Activated T-cell treated with anti-CD3 and anti-CD28 coated beads, Interleukin-2, amount 50 U/mL, for 72 hours (primary cell): Measurements from ENCODE around the gene STX10. TPM values are rescaled to one million over a fixed set of nuclear protein-coding genes. Genes with fewer than 3 reads are reported as not detected.

Experiments used
- ATAC-seq, 2 donors: fragments of 150-1000 bp; cut with Tn5 transposase; replicated peaks in 1 of 2; 2 replicates each; pipeline ENCODE4 v1.10.0; 2021; ENCODE audit warnings: moderate library complexity in 2 of 2, mild to moderate bottlenecking in 1 of 2
- DNase-seq, 2 donors: peaks; one replicate each; pipeline ENCODE4 v3.0.0; 2021 to 2022; ENCODE audit warnings: mixed read lengths in 1 of 2
- H3K27ac Mint-ChIP-seq: one replicate; pipeline ENCODE4 v1.8.0; 2022; ENCODE audit warnings: mild to moderate bottlenecking, moderate library complexity, mixed read lengths
- H3K27me3 Mint-ChIP-seq: one replicate; pipeline ENCODE4 v1.8.0; 2022; ENCODE audit warnings: low read depth, mixed read lengths
- H3K36me3 Mint-ChIP-seq, 2 donors: one replicate each; pipeline ENCODE4 v1.8.0; 2022; ENCODE audit warnings: mixed read lengths in 2 of 2, mild to moderate bottlenecking in 1 of 2; ENCODE audit not compliant: insufficient read depth in 2 of 2
- H3K4me1 Mint-ChIP-seq: one replicate; pipeline ENCODE4 v1.8.0; 2022; ENCODE audit warnings: low read depth, mixed read lengths
- H3K4me3 Mint-ChIP-seq, 2 donors: one replicate each; pipeline ENCODE4 v1.8.0; 2022; ENCODE audit warnings: mild to moderate bottlenecking in 2 of 2, mixed read lengths in 2 of 2, moderate library complexity in 2 of 2
- H3K9me3 Mint-ChIP-seq, 2 donors: one replicate each; pipeline ENCODE4 v1.8.0; 2022; ENCODE audit warnings: mixed read lengths in 2 of 2
- total RNA-seq, 2 donors: library from RNA; stranded (reverse); gene quantifications; one replicate each; pipeline ENCODE4 v1.2.3, GENCODE V29; 2022

The STX10 gene
- total RNA-seq, 2 donors from 2014 or later, result 73.9 to 89.9 TPM

- Mint-ChIP-seq H3K9me3 (no peaks in the 10 kb centered on the region), H3K4me1 (peaks cover 21% of the 10 kb centered on the region), H3K36me3 (peaks cover 3 to 5% of the 10 kb centered on the region in 2 donors), H3K4me3 (no peak overlapping the region), H3K27me3 (no peaks in the 10 kb centered on the region), H3K27ac (no peak overlapping the region)
- no peak for DNase-seq
- no peak for ATAC-seq
Observed at GRCh38 chr19:13146763-13147563, 3.2 kb downstream of the STX10 start.

DNA sequence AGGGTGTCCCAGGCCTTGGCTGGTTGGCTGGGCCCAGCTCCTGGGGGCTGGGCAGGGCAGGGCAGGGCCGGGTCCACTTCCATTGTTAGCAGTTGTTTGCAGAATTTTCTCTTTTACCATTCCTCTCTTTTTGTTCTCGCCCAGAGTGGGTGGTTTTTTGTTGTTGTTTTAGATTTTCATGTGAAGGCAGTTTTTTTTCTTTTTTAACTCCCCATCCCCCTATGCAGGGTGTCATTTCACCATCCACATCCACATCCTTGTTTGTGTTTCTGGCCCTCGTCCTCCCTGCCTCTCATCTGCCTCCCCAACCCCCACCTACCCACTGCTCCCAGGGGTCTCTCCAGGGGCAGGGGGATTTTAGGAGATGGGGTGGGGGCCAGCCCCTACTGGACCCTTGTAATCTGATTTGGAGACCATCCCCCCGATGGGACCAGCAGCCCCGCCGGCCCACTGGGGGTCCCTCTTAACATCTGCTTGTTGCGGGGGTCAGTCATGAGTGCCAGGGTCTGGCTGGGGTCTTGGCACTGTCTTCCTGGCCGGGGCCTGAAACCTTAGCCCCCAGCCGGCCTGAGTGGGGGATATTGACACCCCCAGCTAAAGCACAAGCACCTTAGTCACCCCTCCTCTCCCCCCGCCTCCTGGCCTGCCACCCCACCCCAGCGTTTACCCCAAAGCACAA is 10.4 kb downstream of the STX10 start:
- ATAC-seq (no peak), DNase-seq (no peak)
- H3K27me3 Mint-ChIP-seq, result no peaks in the 10 kb centered on the region
- H3K36me3 Mint-ChIP-seq, result peaks cover 0 to 3% of the 10 kb centered on the region in 2 donors
- H3K4me1 Mint-ChIP-seq, result no peaks in the 10 kb centered on the region
- no peaks in the 10 kb centered on the region for H3K9me3 Mint-ChIP-seq
- H3K27ac Mint-ChIP-seq, result peak overlapping the region; percentile 54
- no peak overlapping the region for H3K4me3 Mint-ChIP-seq

GRCh38 chr19:13138916-13139198 is 11.3 kb downstream of the STX10 start:
- H3K36me3 Mint-ChIP-seq, result peaks cover 0 to 3% of the 10 kb centered on the region in 2 donors
- no peaks in the 10 kb centered on the region for H3K27me3 Mint-ChIP-seq
- H3K4me1 Mint-ChIP-seq, result no peaks in the 10 kb centered on the region
- DNase-seq (no peak), ATAC-seq (no peak)
- H3K27ac Mint-ChIP-seq, result no peak overlapping the region
- H3K4me3 Mint-ChIP-seq, result no peak overlapping the region
- H3K9me3 Mint-ChIP-seq, result no peaks in the 10 kb centered on the region

- ATAC-seq (no peak), DNase-seq (no peak)
- no peaks in the 10 kb centered on the region for H3K27me3 Mint-ChIP-seq
- H3K27ac Mint-ChIP-seq, result no peak overlapping the region
- H3K9me3 Mint-ChIP-seq, result no peaks in the 10 kb centered on the region
- H3K4me1 Mint-ChIP-seq, result peaks cover 3% of the 10 kb centered on the region
- peaks cover 0 to 7% of the 10 kb centered on the region in 2 donors for H3K36me3 Mint-ChIP-seq
- no peak overlapping the region for H3K4me3 Mint-ChIP-seq
Observed at GRCh38 chr19:13138171-13138915, 11.8 kb downstream of the STX10 start.

GRCh38 chr19:13137290-13137794 is 12.8 kb downstream of the STX10 start:
- Mint-ChIP-seq H3K27ac (no peak overlapping the region), H3K4me1 (peaks cover 13% of the 10 kb centered on the region), H3K4me3 (no peak overlapping the region), H3K9me3 (no peaks in the 10 kb centered on the region), H3K36me3 (peaks cover 3 to 9% of the 10 kb centered on the region in 2 donors), H3K27me3 (no peaks in the 10 kb centered on the region)
- DNase-seq (no peak), ATAC-seq (no peak)

DNA sequence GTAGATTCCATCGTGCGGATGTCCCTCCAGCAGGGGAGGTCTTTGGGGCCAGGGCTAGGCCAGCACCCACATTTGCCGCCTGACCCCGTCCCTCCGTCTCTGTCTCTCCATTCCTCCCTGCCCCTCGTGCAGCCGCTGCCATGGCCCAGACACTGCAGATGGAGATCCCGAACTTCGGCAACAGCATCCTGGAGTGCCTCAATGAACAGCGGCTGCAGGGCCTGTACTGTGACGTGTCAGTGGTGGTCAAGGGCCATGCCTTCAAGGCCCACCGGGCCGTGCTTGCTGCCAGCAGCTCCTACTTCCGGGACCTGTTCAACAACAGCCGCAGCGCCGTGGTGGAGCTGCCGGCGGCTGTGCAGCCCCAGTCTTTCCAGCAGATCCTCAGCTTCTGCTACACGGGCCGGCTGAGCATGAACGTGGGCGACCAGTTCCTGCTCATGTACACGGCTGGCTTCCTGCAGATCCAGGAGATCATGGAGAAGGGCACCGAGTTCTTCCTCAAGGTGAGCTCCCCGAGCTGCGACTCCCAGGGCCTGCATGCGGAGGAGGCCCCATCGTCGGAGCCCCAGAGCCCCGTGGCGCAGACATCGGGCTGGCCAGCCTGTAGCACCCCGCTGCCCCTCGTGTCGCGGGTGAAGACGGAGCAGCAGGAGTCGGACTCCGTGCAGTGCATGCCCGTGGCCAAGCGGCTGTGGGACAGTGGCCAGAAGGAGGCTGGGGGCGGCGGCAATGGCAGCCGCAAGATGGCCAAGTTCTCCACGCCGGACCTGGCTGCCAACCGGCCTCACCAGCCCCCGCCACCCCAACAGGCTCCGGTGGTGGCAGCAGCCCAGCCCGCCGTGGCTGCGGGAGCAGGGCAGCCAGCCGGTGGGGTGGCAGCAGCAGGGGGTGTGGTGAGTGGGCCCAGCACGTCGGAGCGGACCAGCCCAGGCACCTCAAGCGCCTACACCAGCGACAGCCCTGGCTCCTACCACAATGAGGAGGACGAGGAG is 14.8 kb downstream of the STX10 start:
- no peak overlapping the region for H3K4me3 Mint-ChIP-seq
- peaks cover 33% of the 10 kb centered on the region for H3K4me1 Mint-ChIP-seq
- no peak for DNase-seq
- H3K27ac Mint-ChIP-seq, result no peak overlapping the region
- peaks cover 7 to 13% of the 10 kb centered on the region in 2 donors for H3K36me3 Mint-ChIP-seq
- ATAC-seq, result no peak
- H3K9me3 Mint-ChIP-seq, result no peaks in the 10 kb centered on the region
- H3K27me3 Mint-ChIP-seq, result no peaks in the 10 kb centered on the region

GRCh38 chr19:13134626-13135025 is 15.5 kb downstream of the STX10 start:
- peak overlapping the region in 1 of 2 donors; percentile 10 for H3K4me3 Mint-ChIP-seq
- DNase-seq, result no peak
- peaks cover 36% of the 10 kb centered on the region for H3K4me1 Mint-ChIP-seq
- peaks cover 7 to 13% of the 10 kb centered on the region in 2 donors for H3K36me3 Mint-ChIP-seq
- H3K9me3 Mint-ChIP-seq, result no peaks in the 10 kb centered on the region
- H3K27ac Mint-ChIP-seq, result no peak overlapping the region
- ATAC-seq, result no peak
- H3K27me3 Mint-ChIP-seq, result no peaks in the 10 kb centered on the region

DNA sequence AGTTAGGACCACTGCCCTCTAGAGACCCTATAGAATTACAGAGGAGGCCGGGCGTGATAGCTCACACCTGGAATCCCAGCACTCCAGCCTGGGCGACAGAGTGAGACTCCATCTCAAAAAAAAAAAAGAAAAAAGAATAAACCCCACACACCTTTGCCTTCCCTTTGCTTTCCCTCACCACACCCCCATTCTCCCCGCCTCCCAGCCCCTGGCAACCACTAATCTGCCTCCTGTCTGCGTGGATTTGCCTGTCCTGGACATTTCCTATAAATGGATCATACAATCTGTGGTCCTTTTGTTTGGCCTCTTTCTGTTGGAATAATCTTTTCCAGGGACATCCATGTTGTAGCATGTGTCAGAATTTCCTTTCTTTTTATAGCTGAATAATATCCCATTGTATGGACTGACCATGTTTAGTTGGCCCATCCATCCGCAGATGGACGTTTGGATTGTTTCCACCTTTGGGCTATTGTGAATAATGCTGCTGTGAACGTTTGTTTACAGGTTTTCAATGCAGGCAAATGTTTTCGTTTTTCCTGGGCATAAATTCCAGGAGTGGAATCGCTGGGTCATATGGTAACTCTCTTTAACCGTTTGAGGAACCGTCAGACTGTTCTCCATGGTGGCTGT is 16.8 kb downstream of the STX10 start:
- peak overlapping the region; percentile 82 for H3K27ac Mint-ChIP-seq
- peaks cover 7 to 13% of the 10 kb centered on the region in 2 donors for H3K36me3 Mint-ChIP-seq
- no peaks in the 10 kb centered on the region for H3K9me3 Mint-ChIP-seq
- H3K4me3 Mint-ChIP-seq, result peak overlapping the region; percentile 1 to 89
- no peak for ATAC-seq
- no peak for DNase-seq
- H3K27me3 Mint-ChIP-seq, result no peaks in the 10 kb centered on the region
- peaks cover 41% of the 10 kb centered on the region for H3K4me1 Mint-ChIP-seq

DNA sequence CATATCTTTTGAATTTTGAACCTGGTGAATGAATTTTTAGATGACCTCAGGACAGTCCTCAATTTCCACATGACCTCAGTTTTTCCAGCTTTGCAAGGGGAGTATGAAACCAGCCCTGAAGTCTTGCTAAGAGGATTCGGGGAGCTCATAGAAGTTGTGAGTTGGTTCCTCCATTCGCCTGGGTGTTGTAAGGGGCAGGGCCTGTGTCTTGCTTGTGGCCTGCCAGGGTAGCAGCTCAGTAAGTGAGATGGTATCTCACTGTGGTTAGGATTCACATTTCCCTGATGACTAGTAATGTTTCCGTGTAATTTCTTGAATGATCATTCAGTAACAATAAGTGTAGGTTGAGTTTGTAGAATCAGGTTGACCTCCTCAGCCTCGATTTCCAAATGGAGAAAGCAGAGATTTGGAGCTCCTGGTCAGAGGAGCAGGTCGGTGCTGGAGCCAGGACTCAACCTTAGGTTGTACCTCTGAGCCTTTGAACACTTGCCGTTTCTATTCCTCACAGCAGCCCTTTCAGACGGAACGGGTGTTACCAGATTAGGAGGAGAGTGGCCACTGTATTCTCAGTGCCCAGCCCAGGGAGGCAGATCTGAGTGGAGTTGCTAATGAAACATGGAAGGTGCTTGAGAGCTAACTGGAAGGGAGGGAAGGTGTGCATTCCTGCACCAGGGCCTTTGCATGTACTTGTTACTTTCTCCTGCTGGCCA is 17.5 kb downstream of the STX10 start:
- H3K9me3 Mint-ChIP-seq, result no peaks in the 10 kb centered on the region
- no peaks in the 10 kb centered on the region for H3K27me3 Mint-ChIP-seq
- DNase-seq (peak; percentile 68 to 78), ATAC-seq (peak; percentile 97 to 99)
- peaks cover 48% of the 10 kb centered on the region for H3K4me1 Mint-ChIP-seq
- peaks cover 7 to 13% of the 10 kb centered on the region in 2 donors for H3K36me3 Mint-ChIP-seq
- H3K4me3 Mint-ChIP-seq, result peak overlapping the region; percentile 73 to 89
- peak overlapping the region; percentile 82 for H3K27ac Mint-ChIP-seq

GRCh38 chr19:13130886-13131490 is 19.2 kb downstream of the STX10 start:
- no peak for DNase-seq
- Mint-ChIP-seq H3K9me3 (no peaks in the 10 kb centered on the region), H3K27ac (peak overlapping the region; percentile 92), H3K4me3 (peak overlapping the region; percentile 54 to 68), H3K27me3 (no peaks in the 10 kb centered on the region), H3K36me3 (peaks cover 7 to 13% of the 10 kb centered on the region in 2 donors), H3K4me1 (peaks cover 49% of the 10 kb centered on the region)
- ATAC-seq, result no peak

- Mint-ChIP-seq H3K27me3 (no peaks in the 10 kb centered on the region), H3K4me1 (peaks cover 49% of the 10 kb centered on the region), H3K27ac (no peak overlapping the region), H3K4me3 (no peak overlapping the region), H3K9me3 (no peaks in the 10 kb centered on the region), H3K36me3 (peaks cover 7 to 13% of the 10 kb centered on the region in 2 donors)
- DNase-seq (no peak), ATAC-seq (no peak)
Observed at GRCh38 chr19:13129384-13129783, 20.8 kb downstream of the STX10 start.
